H1 (cell line): ENCODE measurements around the gene SUSD5. TPM values are rescaled to one million over a fixed set of nuclear protein-coding genes. Genes with fewer than 3 reads are reported as not detected.

Experiments
- CTCF ChIA-PET: fragments of 300-600 bp; sonication (Branson Sonifier 250); formaldehyde crosslinking; loops from one replicate; lab custom pipeline; 2021; ENCODE audit not compliant: partially characterized antibody; lab: Charles Lee
- POLR2A ChIA-PET: fragments of 300-600 bp; sonication (Branson Sonifier 250); formaldehyde crosslinking; loops from one replicate; lab custom pipeline; 2021; ENCODE audit warnings: inconsistent platforms; ENCODE audit not compliant: partially characterized antibody; lab: Charles Lee
- DNase-seq, 2 experiments: peaks; one replicate each; pipeline versions ENCODE4 v3.0.0 to v3.0.0-alpha.2; 2010 to 2022; ENCODE audit warnings: low spot score in 2 of 2, low read depth in 1 of 2, mixed read lengths in 1 of 2
- FAIRE-seq: peaks from 2 replicates; lab custom pipeline; 2011; peaks lifted over from hg19 to GRCh38; lab: Jason Lieb, UNC
- H2AFZ ChIP-seq: 2 replicates; pipeline ENCODE4 v1.8.1; 2012; ENCODE audit warnings: low read length, inconsistent platforms
- H2AK5ac ChIP-seq: 2 replicates; pipeline ENCODE4 v1.6.1; 2013; ENCODE audit warnings: low read depth, low read length
- H2BK120ac ChIP-seq: replicated peaks from 2 replicates; pipeline ENCODE3; 2013; ENCODE audit warnings: low read depth, low read length, inconsistent platforms
- H2BK12ac ChIP-seq: 2 replicates; pipeline ENCODE4 v1.6.1; 2013; ENCODE audit warnings: low read depth, low read length
- H2BK15ac ChIP-seq: 2 replicates; pipeline ENCODE4 v1.6.1; 2013; ENCODE audit warnings: low read length
- H2BK20ac ChIP-seq: 2 replicates; pipeline ENCODE4 v1.6.1; 2013; ENCODE audit warnings: low read length
- H2BK5ac ChIP-seq: 2 replicates; pipeline ENCODE4 v1.6.1; 2013; ENCODE audit warnings: low read depth, low read length
- H3K14ac ChIP-seq: 2 replicates; pipeline ENCODE4 v1.6.1; 2013; ENCODE audit warnings: inconsistent platforms; ENCODE audit not compliant: insufficient read length
- H3K18ac ChIP-seq: 2 replicates; pipeline ENCODE4 v1.6.1; 2013; ENCODE audit warnings: low read length; ENCODE audit errors: extremely low read depth
- H3K23ac ChIP-seq: 2 replicates; pipeline ENCODE4 v1.6.1; 2013; ENCODE audit warnings: inconsistent platforms; ENCODE audit not compliant: insufficient read length
- H3K23me2 ChIP-seq: 2 replicates; pipeline ENCODE4 v1.6.1; 2013; ENCODE audit warnings: low read depth, low read length
- H3K27ac ChIP-seq: 2 replicates; pipeline ENCODE4 v1.6.1; 2011; ENCODE audit warnings: low read depth, low read length, inconsistent platforms
- H3K27me3 ChIP-seq, 4 experiments: replicated peaks in 1 of 4; 1 replicate in 1 of 4; 2 replicates in 3 of 4; pipeline versions ENCODE4 v1.6.1 to v1.8.1; 2011 to 2013; ENCODE audit warnings: low read length in 3 of 4, mild to moderate bottlenecking in 3 of 4, inconsistent platforms in 2 of 4, mixed read lengths in 2 of 4, moderate library complexity in 1 of 4; ENCODE audit not compliant: control insufficient read depth in 3 of 4, insufficient read depth in 3 of 4; ENCODE audit errors: extremely low read depth in 1 of 4
- H3K36me3 ChIP-seq, 4 experiments: 2 replicates each; pipeline versions ENCODE4 v1.6.1 to v1.8.1; 2011 to 2013; ENCODE audit warnings: mild to moderate bottlenecking in 4 of 4, low read length in 3 of 4, moderate library complexity in 2 of 4, control low read depth in 1 of 4, inconsistent platforms in 1 of 4; ENCODE audit not compliant: insufficient read depth in 4 of 4, control insufficient read depth in 2 of 4
- H3K4ac ChIP-seq: replicated peaks from 2 replicates; pipeline ENCODE3; 2013; ENCODE audit warnings: low read length, low read depth, mixed read lengths, inconsistent platforms; ENCODE audit not compliant: insufficient read length
- H3K4me1 ChIP-seq, 4 experiments: replicated peaks in 1 of 4; 1 replicate in 1 of 4; 2 replicates in 3 of 4; pipeline versions ENCODE4 v1.6.1 to v1.8.1; 2011 to 2013; ENCODE audit warnings: low read length in 3 of 4, inconsistent platforms in 2 of 4, mixed read lengths in 1 of 4; ENCODE audit not compliant: insufficient read depth in 4 of 4, control insufficient read depth in 3 of 4
- H3K4me2 ChIP-seq, 2 experiments: 2 replicates each; pipeline versions ENCODE4 v1.6.1 to v1.8.1; 2011 to 2013; ENCODE audit warnings: low read depth in 2 of 2, low read length in 2 of 2, control low read depth in 1 of 2, inconsistent platforms in 1 of 2, mild to moderate bottlenecking in 1 of 2; ENCODE audit not compliant: insufficient read depth in 1 of 2
- H3K4me3 ChIP-seq, 4 experiments: fragments of 200-600, 300-600 bp in 1 of 4; sonication (generic), shearing (Covaris generic), sonication (Bioruptor Twin) in 1 of 4; 2 replicates each; pipeline versions ENCODE4 v1.5.1 to v1.8.1; 2011 to 2016; ENCODE audit warnings: low read length in 4 of 4, low read depth in 3 of 4, control low read depth in 2 of 4, inconsistent platforms in 2 of 4, mild to moderate bottlenecking in 2 of 4, mixed read lengths in 1 of 4, moderate library complexity in 1 of 4; ENCODE audit not compliant: insufficient read depth in 2 of 4; ENCODE audit errors: extremely low read depth in 1 of 4
- H3K56ac ChIP-seq: replicated peaks from 2 replicates; pipeline ENCODE3; 2013; ENCODE audit warnings: low read depth, mild to moderate bottlenecking, mixed read lengths, low read length, inconsistent platforms; ENCODE audit not compliant: insufficient read length
- H3K79me1 ChIP-seq: 2 replicates; pipeline ENCODE4 v1.6.1; 2013; ENCODE audit warnings: low read depth, low read length, control low read depth
- H3K79me2 ChIP-seq, 2 experiments: 2 replicates each; pipeline versions ENCODE4 v1.6.1 to v1.8.1; 2012 to 2013; ENCODE audit warnings: low read length in 2 of 2, mild to moderate bottlenecking in 2 of 2, inconsistent platforms in 1 of 2; ENCODE audit not compliant: insufficient read depth in 2 of 2, control insufficient read depth in 1 of 2
- H3K9ac ChIP-seq, 4 experiments: replicated peaks in 1 of 4; 1 replicate in 1 of 4; 2 replicates in 3 of 4; pipeline versions ENCODE4 v1.6.1 to v1.8.1; 2011 to 2013; ENCODE audit warnings: low read depth in 3 of 4, low read length in 3 of 4, control low read depth in 2 of 4, mild to moderate bottlenecking in 2 of 4, moderate library complexity in 2 of 4, inconsistent platforms in 1 of 4; ENCODE audit errors: extremely low read depth in 1 of 4
- H3K9me3 ChIP-seq, 2 experiments: 2 replicates each; pipeline versions ENCODE4 v1.6.1 to v1.8.1; 2012 to 2013; ENCODE audit warnings: mild to moderate bottlenecking in 2 of 2, moderate library complexity in 2 of 2, control low read depth in 1 of 2, inconsistent platforms in 1 of 2, low read depth in 1 of 2, low read length in 1 of 2, mixed read lengths in 1 of 2; ENCODE audit not compliant: insufficient read depth in 2 of 2
- H4K20me1 ChIP-seq, 2 experiments: replicated peaks in 1 of 2; 2 replicates each; pipeline versions ENCODE3 to v1.8.1; 2011 to 2013; ENCODE audit warnings: inconsistent platforms in 2 of 2, low read length in 2 of 2, mild to moderate bottlenecking in 1 of 2; ENCODE audit not compliant: insufficient read depth in 2 of 2, control insufficient read depth in 1 of 2
- H4K5ac ChIP-seq: 2 replicates; pipeline ENCODE4 v1.6.1; 2013; ENCODE audit warnings: low read length, low read depth, mixed read lengths, inconsistent platforms; ENCODE audit not compliant: insufficient read length
- H4K8ac ChIP-seq: 2 replicates; pipeline ENCODE4 v1.8.0; 2013; ENCODE audit warnings: mild to moderate bottlenecking, moderate library complexity, low read length, inconsistent platforms; ENCODE audit not compliant: insufficient read depth; ENCODE audit errors: extremely low read depth
- H4K91ac ChIP-seq: replicated peaks from 2 replicates; pipeline ENCODE3; 2013; ENCODE audit warnings: low read length, mixed read lengths, inconsistent platforms; ENCODE audit not compliant: insufficient read length
- CBX5 ChIP-seq: fragments of 300-800, 300-1000 bp; sonication (generic); IDR thresholded peaks from 2 replicates; pipeline ENCODE4 v1.7.1; 2016; ENCODE audit warnings: antibody characterized with exemption, low read length, low read depth
- CTBP2 ChIP-seq: IDR thresholded peaks from 2 replicates; pipeline ENCODE4 v1.7.0; 2011; ENCODE audit warnings: borderline replicate concordance, mild to moderate bottlenecking, moderate library complexity, mixed read lengths, low read length; ENCODE audit not compliant: insufficient read depth, insufficient read length
- EP300 ChIP-seq, 2 experiments: IDR thresholded peaks; 1 replicate in 1 of 2; 2 replicates in 1 of 2; pipeline ENCODE4 v1.6.1; 2011 to 2012; ENCODE audit warnings: low read depth in 2 of 2, low read length in 2 of 2, mild to moderate bottlenecking in 2 of 2, borderline replicate concordance in 1 of 2, inconsistent platforms in 1 of 2, moderate library complexity in 1 of 2
- FOSL1 ChIP-seq: IDR thresholded peaks from 2 replicates; pipeline ENCODE4 v1.6.1; 2011; ENCODE audit warnings: mild to moderate bottlenecking, low read depth, low read length, moderate library complexity; ENCODE audit not compliant: insufficient read depth
- HDAC2 ChIP-seq, 2 experiments: fragments of 300-600 bp in 1 of 2; sonication (generic) in 1 of 2; IDR thresholded peaks; 2 replicates each; pipeline ENCODE4 v1.6.1; 2011 to 2012; ENCODE audit warnings: low read depth in 2 of 2, low read length in 2 of 2, mild to moderate bottlenecking in 2 of 2, moderate library complexity in 2 of 2, borderline replicate concordance in 1 of 2, inconsistent platforms in 1 of 2
- MAFK ChIP-seq: IDR thresholded peaks from 2 replicates; pipeline ENCODE4 v1.6.1; 2012; ENCODE audit warnings: low read depth, mild to moderate bottlenecking, improper control_type of control experiment, low read length
- RBBP5 ChIP-seq: IDR thresholded peaks from 2 replicates; pipeline ENCODE4 v1.7.1; 2012; ENCODE audit warnings: low read depth, mild to moderate bottlenecking, inconsistent platforms, low read length, moderate library complexity, borderline replicate concordance
- RXRA ChIP-seq: IDR thresholded peaks from 2 replicates; pipeline ENCODE4 v1.6.1; 2011; ENCODE audit warnings: low read depth, mild to moderate bottlenecking, low read length, moderate library complexity; ENCODE audit not compliant: insufficient read depth
- SIN3A ChIP-seq, 2 experiments: IDR thresholded peaks in 1 of 2; conservative IDR thresholded peaks in 1 of 2; 2 replicates each; pipeline ENCODE4 v1.6.1; 2011 to 2012; ENCODE audit warnings: low read length in 2 of 2, improper control_type of control experiment in 1 of 2, low read depth in 1 of 2, mild to moderate bottlenecking in 1 of 2
- SIRT6 ChIP-seq: IDR thresholded peaks from one replicate; pipeline ENCODE4 v1.7.1; 2012; ENCODE audit warnings: low read length, inconsistent platforms
- ZNF274 ChIP-seq: IDR thresholded peaks from 2 replicates; pipeline ENCODE4 v1.7.0; 2012; ENCODE audit warnings: low read length, borderline replicate concordance; ENCODE audit errors: extremely low read depth
- WGBS, 2 experiments: shearing (Covaris generic) in 1 of 2; methylation state at CpG; one replicate each; pipeline versions ENCODE4 v1.1.6 to v1.1.7; 2013 to 2015; ENCODE audit warnings: low lambda C conversion rate in 2 of 2, mixed read lengths in 2 of 2, inconsistent platforms in 1 of 2, low coverage in 1 of 2, missing lambda C conversion rate in 1 of 2; ENCODE audit not compliant: insufficient replicate concordance in 2 of 2, insufficient coverage in 1 of 2, insufficient read length in 1 of 2; ENCODE audit errors: extremely low coverage in 1 of 2, missing lambda C conversion rate in 1 of 2; 5-methylcytosine and 5-hydroxymethylcytosine counted together
- polyA plus RNA-seq, 7 experiments: library from polyadenylated mRNA; depleted of rRNA in 3 of 7; stranded (reverse) in 5 of 7; unstranded in 2 of 7; fragments of >200 nt in 5 of 7; fragments of 200-250 nt in 2 of 7; gene quantifications; 1 replicate in 5 of 7; 2 replicates in 1 of 7; 4 replicates in 1 of 7; pipeline versions ENCODE4 v1.2.1 to v1.2.3, GENCODE V29; 2011 to 2013; ENCODE audit warnings: missing spikeins in 2 of 7, mixed read lengths in 2 of 7
- total RNA-seq: library from RNA; stranded (reverse); fragmentation: NEBNext Ultra II Directional; extraction: Animal tissue kit (Norgen Biotek cat#: 25700); gene quantifications from 2 replicates; pipeline ENCODE4 v1.2.1, GENCODE V29; 2021
- TF ChIP-seq, protein P1 (sequence below): IDR thresholded peaks from 2 replicates; pipeline ENCODE4 v1.6.1; 2011; ENCODE audit warnings: low read length, improper control_type of control experiment

The SUSD5 gene
- total and polyA plus RNA-seq, 2 of the 8 experiments (the other 6 are each of a cell fraction or from before 2014, with no cell fraction given): 0.92 to 3.3 TPM

DNA sequence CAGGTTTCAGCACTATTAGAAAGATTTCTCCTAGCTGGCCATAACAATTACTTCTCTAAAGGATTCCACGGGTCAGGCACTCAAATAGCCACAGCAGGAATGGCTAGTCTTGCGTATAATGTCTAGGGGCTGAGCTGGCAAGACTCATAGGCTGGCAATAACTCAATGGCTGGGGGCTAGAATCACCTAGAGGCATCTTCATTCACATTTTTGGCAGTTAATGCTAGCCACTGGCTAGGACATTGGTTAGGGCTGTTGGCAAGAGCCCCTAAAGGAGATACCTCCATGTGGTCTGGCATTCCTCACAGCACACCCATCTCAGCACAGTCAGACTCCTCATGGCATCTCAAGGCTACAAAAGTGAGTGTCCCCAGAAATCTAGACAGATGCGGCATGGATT is 6.2 kb downstream of the SUSD5 start:
- H3K27ac ChIP-seq: no peak overlapping the region
- no peak overlapping the region for H3K56ac ChIP-seq
- no peak overlapping the region for H4K5ac ChIP-seq
- no peak overlapping the region for H4K8ac ChIP-seq
- peaks cover 0 to 3% of the 10 kb centered on the region in 2 experiments; a peak in 2 of 4 replicates for H3K9me3 ChIP-seq
- H3K4me1 ChIP-seq: no peaks in the 10 kb centered on the region
- no peak overlapping the region for H3K4me3 ChIP-seq
- no peak for DNase-seq
- no peak overlapping the region for H2BK5ac ChIP-seq
- H3K4ac ChIP-seq: no peak overlapping the region
- H3K23me2 ChIP-seq: no peaks in the 10 kb centered on the region
- no peak overlapping the region for H3K9ac ChIP-seq
- no peaks in the 10 kb centered on the region for H3K36me3 ChIP-seq
- POLR2A ChIA-PET: interaction anchor here (0.6 to 1.2 kb wide), 2 partner anchors 8 to 10 kb away, joined by 3 read pairs; no protein-coding TSS in a partner anchor
- H3K79me1 ChIP-seq: no peaks in the 10 kb centered on the region
- no peaks in the 10 kb centered on the region for H3K79me2 ChIP-seq
- no peak overlapping the region for H2BK120ac ChIP-seq
- H3K23ac ChIP-seq: no peak overlapping the region
- no peak overlapping the region for H3K14ac ChIP-seq
- H2BK15ac ChIP-seq: no peak overlapping the region
- H4K20me1 ChIP-seq: no peaks in the 10 kb centered on the region
- H2BK12ac ChIP-seq: no peak overlapping the region
- no peak overlapping the region for H4K91ac ChIP-seq
- peaks cover 2 to 16% (median 10%) of the 10 kb centered on the region in 4 experiments; a peak in 6 of 7 replicates for H3K27me3 ChIP-seq
- no peak for FAIRE-seq
- WGBS, 2 experiments: 95% methylated on average over 3 of the region's 3 CpGs; no CpG with 5 or more reads in 1 of the 2 experiments
- H3K4me2 ChIP-seq: no peak overlapping the region
- no peak overlapping the region for H2AK5ac ChIP-seq
- CTCF ChIA-PET: no interaction called here
- H2BK20ac ChIP-seq: no peak overlapping the region
- no peak overlapping the region for H3K18ac ChIP-seq
- no peak overlapping the region for H2AFZ ChIP-seq
- TF ChIP-seq, protein P1, sequence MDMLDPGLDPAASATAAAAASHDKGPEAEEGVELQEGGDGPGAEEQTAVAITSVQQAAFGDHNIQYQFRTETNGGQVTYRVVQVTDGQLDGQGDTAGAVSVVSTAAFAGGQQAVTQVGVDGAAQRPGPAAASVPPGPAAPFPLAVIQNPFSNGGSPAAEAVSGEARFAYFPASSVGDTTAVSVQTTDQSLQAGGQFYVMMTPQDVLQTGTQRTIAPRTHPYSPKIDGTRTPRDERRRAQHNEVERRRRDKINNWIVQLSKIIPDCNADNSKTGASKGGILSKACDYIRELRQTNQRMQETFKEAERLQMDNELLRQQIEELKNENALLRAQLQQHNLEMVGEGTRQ: no peak
- TF ChIP-seq CTBP2: no peak
- TF ChIP-seq CBX5: no peak
- TF ChIP-seq ZNF274: no peak
- TF ChIP-seq SIRT6: no peak
- no peak for TF ChIP-seq FOSL1
- TF ChIP-seq HDAC2 (IDR thresholded peaks at IDR 0.05; ENCODE audit: borderline replicate concordance in 1 of 2, low read depth in 2 of 2, low read length in 2 of 2): no peak
- no peak for TF ChIP-seq EP300 (IDR thresholded peaks at IDR 0.05; ENCODE audit: borderline replicate concordance in 1 of 2, low read depth in 2 of 2, low read length in 2 of 2)
- no peak for TF ChIP-seq SIN3A (conservative IDR thresholded peaks at IDR 0.05 in 1 of 2, IDR thresholded peaks at IDR 0.05 in 1 of 2; ENCODE audit: low read depth in 1 of 2, low read length in 2 of 2)
- no peak for TF ChIP-seq MAFK
- TF ChIP-seq RBBP5: no peak
- no peak for TF ChIP-seq RXRA
